NCI-H1436 (cell line): Measurements from ENCODE around the gene AMFR.
"Not testable (repeated sequence)": the region's sequence is repeated elsewhere in the genome, so short reads cannot be mapped to it uniquely, and the experiment has no call there.

Experiments used
- DNase-seq: peaks from one replicate; lab custom pipeline; 2025; lab: John Stamatoyannopoulos, UW

Gene AMFR

DNA sequence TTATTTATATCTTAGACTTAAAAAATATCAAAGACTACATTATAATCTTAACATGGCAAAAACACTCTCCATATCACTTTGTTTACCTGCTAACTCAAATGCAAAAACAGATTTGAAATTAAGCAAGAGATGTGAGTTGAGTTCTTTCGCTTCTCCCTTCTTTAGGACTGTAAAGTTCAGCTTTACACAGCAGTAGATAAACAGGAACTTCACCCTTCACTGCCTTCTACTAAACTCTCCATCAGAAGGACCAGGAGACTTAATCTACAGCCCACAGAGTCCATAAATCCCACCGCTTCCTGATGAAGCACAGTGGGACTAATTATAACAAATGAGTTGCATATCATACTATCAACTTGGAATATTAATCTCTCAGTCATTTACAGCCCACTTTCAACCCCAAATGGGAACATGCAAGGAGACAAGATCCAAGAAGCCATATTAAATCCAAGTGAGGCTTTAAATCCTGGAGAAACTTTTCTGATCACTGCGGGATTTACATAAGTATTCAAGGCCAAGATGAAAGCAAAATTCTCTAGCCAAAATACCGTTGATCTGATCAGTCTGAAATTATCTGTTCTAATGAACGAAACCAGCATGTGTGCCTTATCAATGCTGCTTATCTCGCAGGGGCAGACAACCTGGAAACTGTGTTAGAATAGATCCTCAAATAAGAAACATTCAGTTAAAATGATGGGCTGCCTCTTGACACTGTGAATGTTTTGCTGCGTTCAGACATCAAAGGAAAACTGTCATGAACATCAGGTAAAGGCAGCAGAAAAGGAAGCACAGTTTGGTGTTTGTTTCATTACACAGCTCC, 1.6 kb downstream of the AMFR start:
- no peak for DNase-seq

DNA sequence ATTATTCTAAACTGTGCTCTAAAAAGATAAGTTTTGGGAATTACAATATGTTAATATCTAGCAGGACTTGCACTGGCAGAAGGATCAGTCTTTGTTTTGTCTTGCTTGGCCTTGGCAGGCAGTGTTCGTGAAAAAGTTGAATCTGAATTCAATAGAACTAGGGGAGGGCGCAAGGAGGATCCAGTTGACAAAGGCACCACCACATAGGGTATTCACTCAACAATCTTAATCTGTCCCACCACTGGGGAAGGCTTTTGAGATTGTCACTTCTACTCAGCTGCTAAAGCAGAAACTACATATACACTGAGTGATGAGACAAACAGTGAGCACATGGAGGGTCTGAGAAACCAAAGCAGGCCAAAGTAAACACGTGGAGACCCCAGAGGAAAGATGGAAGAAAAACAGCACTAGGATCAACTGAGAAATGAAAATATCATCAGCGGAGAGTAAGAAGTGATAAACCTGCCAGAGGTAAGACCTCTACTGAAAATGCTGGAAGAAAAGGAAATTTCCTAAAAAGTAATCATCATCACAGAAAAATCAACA, 2.4 kb downstream of the AMFR start:
- no peak for DNase-seq

DNA sequence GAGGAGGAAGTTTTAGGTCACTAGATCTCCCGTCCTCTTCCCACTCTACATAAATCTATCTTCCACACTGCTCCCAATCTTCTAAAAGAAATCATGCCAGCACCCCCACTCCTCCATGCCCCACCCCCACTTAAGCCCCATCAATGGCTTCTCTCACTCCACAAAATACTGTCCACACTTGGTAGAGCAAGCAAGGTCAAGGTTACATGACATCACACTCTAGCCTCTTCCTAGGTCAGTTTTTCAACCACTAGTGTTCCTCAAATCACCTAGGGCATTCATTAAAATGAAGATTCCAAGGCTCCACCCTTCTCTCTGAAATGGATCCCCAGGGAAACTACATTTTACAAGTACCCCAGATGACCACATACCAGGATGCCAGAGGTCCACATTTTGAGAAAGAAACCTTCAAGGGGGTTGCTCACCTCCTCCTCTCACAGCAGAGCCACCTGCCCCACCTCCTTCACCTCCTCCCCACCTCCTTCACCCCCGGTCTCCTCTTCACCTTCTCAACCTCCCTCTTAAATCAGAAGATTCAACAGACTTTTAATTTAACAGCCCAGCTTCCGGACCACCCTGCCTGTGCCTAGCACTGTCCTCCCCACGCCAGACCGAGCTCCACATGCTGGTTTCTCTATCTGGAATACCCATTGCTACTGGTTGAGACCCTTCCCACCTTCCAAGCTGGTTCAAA, 3.2 kb downstream of the AMFR start:
- no peak for DNase-seq

DNA sequence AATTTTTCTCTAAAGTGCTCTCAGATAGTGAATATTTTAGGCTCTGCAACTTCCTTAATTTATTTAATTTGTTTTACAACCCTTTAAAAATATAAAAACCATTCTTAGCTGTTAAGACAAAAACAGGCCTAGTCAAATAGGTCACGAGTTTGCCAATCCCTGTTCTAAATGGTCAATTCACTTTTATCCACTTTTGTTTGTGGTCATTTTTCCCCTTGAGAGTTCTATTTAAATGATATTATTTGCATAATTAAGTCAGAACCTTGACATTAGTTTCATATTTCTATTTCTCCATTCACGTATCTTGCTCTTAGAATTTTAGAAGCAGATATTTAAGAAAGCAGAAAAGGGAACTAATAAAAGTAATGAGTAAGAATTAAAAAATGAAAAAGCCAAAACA, 4.0 kb downstream of the AMFR start:
- DNase-seq = no peak

DNA sequence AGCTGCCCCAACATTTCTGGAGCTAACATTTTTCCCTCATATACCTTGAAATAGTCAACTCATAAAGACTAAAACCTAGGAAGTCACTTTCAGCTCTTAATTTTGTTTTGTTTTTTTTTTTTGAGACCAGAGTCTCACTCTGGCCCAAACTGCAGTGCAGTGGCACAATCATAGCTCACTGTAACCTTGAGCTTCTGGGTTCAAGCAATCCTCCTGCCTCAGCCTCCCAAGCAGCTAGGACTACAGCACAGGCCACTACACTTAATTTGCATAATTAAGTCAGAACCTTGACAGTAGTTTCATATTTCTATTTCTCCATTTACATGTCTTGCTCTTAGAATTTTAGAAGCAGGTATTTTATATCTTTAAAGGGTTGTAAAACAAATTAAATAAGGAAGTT, 4.7 kb downstream of the AMFR start:
- DNase-seq = no peak

DNA sequence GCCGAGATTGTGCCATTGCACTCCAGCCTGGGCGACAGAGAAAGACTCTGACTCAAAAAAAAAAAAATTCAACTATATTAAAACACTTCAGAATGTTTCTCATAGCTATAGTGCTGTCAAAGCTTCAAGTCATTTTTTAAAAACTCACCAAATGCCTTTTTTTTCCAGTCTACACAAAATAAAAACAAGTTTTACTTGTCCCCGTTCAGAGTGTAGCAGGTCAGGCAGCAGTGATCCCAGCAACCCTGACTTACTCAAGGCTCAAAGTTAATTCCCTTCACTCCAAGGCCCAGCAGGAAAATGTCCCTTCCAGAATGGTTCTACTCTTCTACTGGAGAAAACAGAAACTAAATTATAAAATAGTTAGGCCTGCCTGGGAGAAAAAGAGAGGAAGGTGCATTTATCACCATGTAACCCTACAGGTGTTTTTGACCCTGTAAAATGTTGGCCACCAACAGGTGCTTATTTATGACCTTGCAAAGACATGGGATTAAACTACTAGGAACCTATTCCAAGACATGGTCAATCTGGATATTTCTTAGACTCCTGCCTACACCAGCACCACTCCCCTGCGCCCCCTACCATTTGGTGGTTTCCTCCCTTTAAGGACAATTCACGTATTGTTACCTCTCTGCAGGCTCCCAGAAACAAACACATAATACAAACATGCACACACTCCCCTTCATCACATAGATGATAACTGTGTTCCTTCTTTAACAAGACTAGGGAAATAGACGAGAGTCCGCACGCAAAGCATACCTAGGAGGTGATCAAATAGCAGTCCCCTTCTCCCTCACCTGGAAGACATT, 5.4 kb downstream of the AMFR start:
- DNase-seq = no peak

DNA sequence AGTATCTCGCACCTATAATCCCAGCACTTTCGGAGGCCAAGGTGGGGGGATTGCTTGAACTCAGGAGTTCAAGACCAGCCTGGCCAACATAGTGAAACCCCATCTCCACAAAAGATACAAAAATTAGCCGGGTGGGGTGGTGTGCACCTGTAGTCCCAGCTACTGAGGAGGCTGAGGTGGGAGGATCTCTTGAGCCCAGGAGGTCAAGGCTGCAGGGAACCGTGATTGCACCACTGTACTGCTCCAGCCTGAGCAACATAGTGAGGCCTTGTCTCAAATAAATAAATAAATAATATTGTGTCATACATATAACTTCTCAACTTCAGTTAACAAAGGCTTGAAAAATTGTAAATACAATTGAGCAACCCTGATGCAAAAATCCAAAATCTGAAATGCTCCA, 8.2 kb downstream of the AMFR start:
- no peak for DNase-seq

DNA sequence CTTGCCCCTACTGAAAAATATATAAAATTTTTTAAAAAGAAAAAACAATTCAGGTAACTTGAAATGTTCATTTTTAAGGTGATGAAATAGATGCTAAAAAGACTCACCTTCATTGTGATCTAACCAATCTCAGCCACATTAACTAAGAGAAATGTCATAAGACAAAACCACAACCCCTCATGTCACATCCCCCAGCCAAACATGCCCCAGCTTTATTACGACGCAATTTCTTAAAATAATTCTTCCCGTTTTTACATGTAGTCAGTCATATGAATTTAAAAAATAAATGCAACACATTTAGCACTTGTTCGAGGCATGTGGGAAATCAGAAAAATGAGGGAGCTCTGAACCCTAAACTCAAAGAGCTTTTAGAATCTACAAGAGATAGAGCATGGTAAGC, 9.5 kb downstream of the AMFR start:
- DNase-seq = no peak

DNA sequence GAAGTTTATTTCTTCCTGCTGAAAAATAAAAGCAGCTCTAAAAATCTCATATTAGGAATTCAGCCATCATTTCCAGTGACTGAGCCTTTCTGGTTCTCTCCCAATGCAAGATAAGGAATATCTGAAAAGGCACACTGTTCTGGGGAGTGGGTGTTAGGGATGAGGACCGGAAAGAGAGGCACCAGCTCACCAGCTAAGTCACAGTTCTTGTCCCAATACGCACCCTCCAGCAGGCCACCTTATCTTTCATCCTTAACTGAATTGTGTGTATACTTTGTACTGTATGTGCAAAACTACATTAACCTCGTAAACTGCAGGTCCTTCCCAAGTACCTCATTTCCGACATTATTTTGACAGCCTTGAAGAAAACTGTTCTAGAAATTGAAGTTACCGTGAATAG, 11.0 kb downstream of the AMFR start:
- DNase-seq = no peak

DNA sequence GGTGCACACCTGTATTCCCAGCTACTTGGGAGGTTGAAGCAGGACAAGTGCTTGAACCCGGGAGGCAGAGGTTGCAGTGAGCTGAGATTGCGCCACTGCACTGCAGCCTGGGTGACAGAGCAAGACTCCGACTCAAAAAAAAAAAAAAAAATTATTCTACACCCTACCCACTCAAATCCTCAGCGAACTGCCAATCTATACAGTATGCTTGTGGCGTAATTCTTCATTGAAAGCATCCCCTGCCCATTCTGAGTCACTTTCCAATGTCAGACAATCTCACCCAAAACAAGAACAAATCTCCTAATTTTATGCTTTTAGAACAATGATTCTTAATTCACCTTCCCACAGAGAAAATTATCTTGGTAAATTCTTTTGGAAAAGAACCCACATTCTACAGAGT, 12.0 kb downstream of the AMFR start:
- no peak for DNase-seq

DNA sequence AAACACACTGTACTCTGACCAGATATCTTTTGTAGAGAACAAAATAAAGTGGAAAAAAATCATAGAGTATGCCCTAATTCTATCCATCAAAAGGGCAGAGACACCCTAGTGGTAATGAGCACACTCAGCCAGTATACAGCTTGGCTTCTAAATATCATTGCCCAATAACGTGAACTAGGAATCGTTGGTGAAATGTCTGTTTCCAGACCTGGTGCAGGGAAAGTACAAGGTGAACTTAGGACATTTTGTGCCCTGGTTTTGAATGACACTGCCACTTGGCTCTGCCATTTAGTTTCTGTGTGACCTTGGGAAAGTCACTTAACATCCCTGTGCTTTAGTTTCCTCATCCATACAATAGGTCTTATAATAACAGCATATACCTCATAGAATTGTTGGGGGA, 13.7 kb downstream of the AMFR start:
- no peak for DNase-seq

DNA sequence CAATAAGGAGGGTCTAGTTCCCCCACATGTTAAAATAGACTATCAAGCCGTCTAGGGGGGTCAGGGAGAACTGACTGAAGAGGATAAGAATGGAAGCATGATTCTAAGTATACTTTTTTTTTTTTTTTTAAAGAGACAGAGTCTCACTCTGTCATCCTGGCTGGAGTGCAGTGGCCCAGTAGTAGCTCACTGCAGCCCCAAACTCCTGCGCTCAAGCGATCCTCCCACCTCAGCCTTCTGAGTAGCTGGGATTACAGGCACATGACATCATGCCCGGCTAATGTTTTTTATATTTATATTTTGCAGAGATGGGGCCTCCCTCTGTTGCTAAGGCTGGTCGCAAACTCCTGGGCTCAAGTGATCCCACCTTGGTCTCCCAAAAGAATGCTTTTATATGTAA, 14.2 kb downstream of the AMFR start:
- DNase-seq = no peak

DNA sequence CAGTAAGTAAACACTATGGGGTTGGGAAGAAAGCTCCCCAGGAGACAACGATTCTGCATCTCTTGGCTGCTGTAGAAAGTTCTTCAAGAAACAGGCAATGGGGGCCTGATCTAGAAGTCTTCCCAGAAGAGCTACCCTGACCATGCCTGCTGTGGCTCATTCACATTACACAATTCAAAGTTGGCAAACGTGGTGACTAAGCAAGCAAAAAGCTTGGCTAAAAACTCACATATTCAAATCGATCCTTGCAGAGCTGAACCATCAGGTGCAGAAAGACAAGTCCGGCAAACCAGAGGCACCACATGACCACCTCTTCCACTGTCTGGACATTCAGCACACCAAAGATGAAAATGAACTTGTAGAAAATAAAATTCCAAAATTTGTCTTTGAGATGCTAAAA, 16.1 kb downstream of the AMFR start:
- DNase-seq = no peak

DNA sequence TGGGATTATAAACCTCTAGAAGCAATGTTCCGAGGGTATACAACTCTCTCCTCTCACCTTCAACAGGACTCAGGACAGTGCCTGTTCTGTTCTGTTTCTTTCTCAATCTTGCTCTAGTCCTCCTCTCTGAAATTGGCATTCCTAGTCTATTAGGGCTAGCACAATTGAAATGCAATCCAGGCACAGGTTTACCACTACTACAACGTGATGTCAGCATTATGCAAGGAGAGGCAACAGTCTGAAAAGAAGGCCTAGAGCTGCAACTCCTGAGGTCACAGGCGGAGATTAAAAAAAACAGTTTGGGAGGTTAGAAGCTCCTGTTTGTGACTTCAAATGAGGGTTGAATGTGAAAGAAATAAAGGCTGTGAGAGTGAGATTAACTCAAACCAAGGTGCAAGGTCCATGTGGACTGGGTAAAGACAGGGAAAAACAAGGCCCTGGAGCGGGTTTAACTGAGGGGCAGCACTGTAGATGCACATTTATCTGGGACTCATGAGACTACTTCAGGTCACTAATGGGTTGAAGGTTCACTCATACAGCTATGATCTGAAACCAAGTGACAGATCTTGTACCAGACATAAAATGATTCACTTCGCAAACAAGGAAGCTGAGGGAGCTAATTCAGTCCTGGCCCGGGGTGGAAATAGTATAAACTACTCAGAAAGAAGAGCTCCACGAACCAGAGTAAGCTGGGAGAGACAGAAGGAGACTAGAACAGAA, 16.8 kb downstream of the AMFR start:
- no peak for DNase-seq

DNA sequence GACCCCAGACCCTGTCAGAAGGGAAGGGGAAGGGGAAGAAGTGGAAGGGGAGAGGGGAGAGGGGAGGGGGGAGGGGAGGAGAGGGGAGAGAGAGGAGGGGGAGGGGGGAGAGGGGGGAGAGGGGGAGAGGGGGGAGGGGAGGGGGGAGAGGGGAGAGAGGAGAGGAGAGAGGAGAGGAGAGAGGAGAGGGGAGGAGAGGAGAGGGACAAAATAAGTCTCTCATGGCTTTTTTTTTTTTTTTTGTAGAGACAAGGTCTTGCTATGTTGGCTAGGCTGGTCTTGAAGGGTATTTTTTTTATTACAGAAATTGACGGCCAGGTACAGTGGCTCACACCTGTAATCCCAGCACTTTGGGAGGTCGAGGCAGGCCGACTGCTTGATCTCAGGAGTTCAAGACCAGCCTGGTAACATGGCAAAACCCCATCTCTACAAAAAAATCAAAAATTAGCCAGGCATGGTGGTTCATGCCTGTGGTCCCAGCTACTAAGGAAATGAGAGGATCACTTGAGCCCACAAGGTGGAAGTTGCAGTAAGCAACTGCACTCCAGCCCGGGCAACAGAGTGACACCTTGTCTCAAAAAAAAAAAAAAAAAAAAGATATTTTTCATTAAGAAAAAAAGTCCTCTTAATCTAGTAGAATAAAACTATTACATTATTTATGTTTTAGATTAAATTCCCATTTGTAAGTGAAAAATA, 19.2 kb downstream of the AMFR start:
- no peak for DNase-seq

DNA sequence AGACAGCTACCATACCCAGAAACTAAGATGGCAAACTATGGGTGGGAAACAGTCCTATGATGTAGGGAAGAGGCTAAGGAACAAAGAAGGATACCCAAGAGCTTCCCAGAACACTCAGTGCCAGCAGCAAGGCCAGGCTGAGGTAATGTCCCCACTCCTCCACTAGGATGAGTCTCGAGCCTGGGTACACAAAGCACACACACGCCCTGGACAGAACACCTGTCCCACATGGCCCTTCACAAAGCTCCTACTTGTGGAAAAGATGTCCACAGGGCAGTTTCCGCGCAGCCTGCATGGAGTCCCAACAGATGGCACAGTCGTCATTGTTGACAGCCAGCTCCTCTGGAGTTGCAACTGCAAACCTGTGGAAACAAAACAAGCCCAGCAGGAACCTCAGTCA, 23.9 kb downstream of the AMFR start:
- no peak for DNase-seq

DNA sequence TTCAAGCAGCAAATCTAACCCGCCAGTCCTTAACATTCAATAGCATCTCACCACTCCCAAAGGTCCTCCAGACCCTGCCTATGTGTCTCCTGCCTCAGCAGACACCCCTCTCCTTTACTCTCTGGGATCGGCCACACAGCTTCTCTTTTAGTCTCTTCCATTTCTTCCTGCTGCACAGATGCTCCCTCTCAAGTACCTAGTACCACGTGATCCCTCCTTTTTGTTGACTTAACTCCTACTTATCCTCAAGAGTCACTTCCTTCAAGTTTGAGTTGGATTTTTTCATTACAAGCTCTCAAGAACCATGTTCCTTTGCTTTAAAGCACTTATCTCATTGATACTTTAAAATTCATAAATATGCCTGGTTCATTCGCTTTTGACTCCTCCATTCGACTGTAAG, 24.9 kb downstream of the AMFR start:
- DNase-seq = no peak

DNA sequence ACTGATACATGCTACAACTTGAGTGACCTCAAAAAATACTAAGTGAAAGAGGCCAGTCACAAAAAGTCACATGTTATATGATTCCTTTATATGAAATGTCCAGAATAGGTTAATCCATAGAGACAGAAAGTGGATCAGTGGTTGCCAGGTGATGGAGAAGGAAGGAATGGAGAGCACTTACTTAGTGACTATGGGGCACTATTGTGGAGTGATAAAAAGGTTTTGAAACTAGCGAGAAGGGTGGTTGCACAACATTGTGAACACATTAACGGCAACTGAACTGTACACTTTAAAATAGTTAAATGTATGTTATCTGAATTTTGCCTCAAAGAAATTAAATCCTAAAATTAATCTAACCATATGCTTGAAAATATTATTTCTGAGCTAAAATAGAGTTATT, 25.9 kb downstream of the AMFR start:
- DNase-seq = no peak

DNA sequence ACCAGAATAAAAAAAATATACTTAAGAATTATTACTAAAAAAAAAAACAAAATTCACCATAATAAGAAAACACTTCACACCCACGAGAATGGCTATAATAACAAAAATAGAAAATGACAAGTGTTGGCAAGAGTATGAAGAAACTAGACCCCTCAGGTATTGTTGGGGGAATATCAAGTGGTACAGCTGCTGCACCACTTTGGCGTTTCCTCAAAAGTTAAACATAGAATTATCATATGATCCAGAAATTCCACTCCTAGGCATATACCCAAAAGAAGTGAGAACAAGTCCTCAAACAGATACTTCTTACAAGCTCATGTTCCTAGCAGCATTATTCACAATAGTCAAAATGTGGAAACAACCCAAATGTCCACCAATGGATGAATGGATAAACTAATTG, 26.3 kb downstream of the AMFR start:
- no peak for DNase-seq

DNA sequence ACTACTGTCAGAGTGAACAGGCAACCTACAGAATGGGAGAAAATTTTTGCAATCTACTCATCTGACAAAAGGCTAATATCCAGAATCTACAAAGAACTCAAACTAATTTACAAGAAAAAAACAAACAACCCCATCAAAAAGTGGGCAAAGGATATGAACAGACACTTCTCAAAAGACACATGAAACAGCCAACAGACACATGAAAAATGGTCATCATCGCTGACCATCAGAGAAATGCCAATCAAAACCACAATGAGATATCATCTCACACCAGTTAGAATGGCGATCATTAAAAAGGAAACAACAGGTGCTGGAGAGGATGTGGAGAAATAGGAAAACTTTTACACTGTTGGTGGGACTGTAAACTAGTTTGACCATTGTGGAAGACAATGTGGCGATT, 28.6 kb downstream of the AMFR start:
- DNase-seq = not testable (repeated sequence)

DNA sequence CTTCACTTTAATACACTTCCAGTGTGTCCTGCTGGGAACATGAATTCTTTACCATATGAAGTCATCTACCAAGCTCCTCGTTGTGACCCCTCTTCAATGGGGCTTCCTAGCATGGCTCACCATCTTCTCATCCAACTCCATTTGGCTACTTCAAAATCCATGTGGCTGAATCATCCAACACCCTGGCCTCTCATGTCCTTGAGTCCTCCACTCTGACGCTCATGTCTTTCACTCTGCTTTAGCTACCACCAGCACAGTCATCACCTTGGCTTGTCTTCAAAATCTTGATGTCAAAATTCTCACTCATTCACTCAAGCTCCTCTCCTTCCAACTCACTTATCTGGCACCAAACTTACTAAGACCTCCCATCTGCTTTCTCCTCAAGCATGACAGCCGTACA, 35.8 kb downstream of the AMFR start:
- DNase-seq = no peak
